Panc1 (cell line): ENCODE data around the gene APPL2. TPM values are rescaled to one million over a fixed set of nuclear protein-coding genes. Genes with fewer than 3 reads are reported as not detected.

Experiments used
- ATAC-seq: fragments of 200-7000 bp; cut with Tn5 transposase; 2 replicates; pipeline ENCODE4 v1.9.1; 2020; ENCODE audit warnings: mild to moderate bottlenecking, moderate library complexity
- BruUV-seq: library from RNA; stranded (reverse); fragments of 400-500 nt; replicated peaks from 2 replicates; lab custom pipeline; 2021; lab: Mats Ljungman, UMichigan
- CTCF ChIA-PET: fragments of 300-600 bp; sonication (Branson Sonifier 250); formaldehyde crosslinking; loops from one replicate; lab custom pipeline; 2022; ENCODE audit warnings: antibody characterized with exemption; lab: Charles Lee
- POLR2A ChIA-PET: fragments of 300-600 bp; sonication (Branson Sonifier 250); formaldehyde crosslinking; loops from one replicate; lab custom pipeline; 2022; ENCODE audit warnings: antibody characterized with exemption; lab: Charles Lee
- DNase-seq: peaks from one replicate; pipeline ENCODE4 v3.0.0-alpha.2; 2010; ENCODE audit warnings: low read depth, low spot score
- H3K27ac ChIP-seq: 2 replicates; pipeline ENCODE4 v1.5.1; 2011; ENCODE audit warnings: mild to moderate bottlenecking, low read length, inconsistent platforms
- H3K27me3 ChIP-seq: fragments of 200-500 bp; sonication (Bioruptor generic); 2 replicates; pipeline ENCODE4 v1.6.0; 2014; ENCODE audit warnings: low read length, inconsistent platforms; ENCODE audit not compliant: control insufficient read depth, insufficient read depth
- H3K36me3 ChIP-seq: fragments of 200-500 bp; sonication (Bioruptor generic); 2 replicates; pipeline ENCODE4 v1.5.1; 2014; ENCODE audit warnings: inconsistent platforms, mild to moderate bottlenecking, low read length, moderate library complexity; ENCODE audit not compliant: control insufficient read depth, insufficient read depth
- H3K4me1 ChIP-seq: 2 replicates; pipeline ENCODE4 v1.5.1; 2011; ENCODE audit warnings: inconsistent platforms, mild to moderate bottlenecking, low read length, moderate library complexity; ENCODE audit not compliant: control insufficient read depth, insufficient read depth
- H3K4me3 ChIP-seq, 2 experiments: 2 replicates each; pipeline ENCODE4 v1.5.1; 2011 to 2012; ENCODE audit warnings: low read depth in 2 of 2, low read length in 2 of 2, mild to moderate bottlenecking in 2 of 2, inconsistent platforms in 1 of 2, moderate library complexity in 1 of 2
- H3K9me3 ChIP-seq: fragments of 200-500 bp; sonication (Bioruptor generic); 2 replicates; pipeline ENCODE4 v1.5.1; 2014; ENCODE audit warnings: low read depth, mild to moderate bottlenecking, inconsistent platforms, low read length, moderate library complexity; ENCODE audit not compliant: control insufficient read depth, insufficient read depth
- POLR2AphosphoS5 ChIP-seq: IDR thresholded peaks from 2 replicates; pipeline ENCODE4 v1.6.1; 2012; ENCODE audit warnings: mild to moderate bottlenecking, low read depth, low read length, moderate library complexity
- SIN3A ChIP-seq: IDR thresholded peaks from 2 replicates; pipeline ENCODE4 v1.6.1; 2012; ENCODE audit warnings: low read depth, mild to moderate bottlenecking, low read length, moderate library complexity, borderline replicate concordance; ENCODE audit not compliant: insufficient read depth
- TCF7L2 ChIP-seq: IDR thresholded peaks from 2 replicates; pipeline ENCODE4 v1.6.1; 2011; ENCODE audit warnings: mild to moderate bottlenecking, low read depth, low read length, inconsistent platforms
- in situ Hi-C: cut with HindIII; loops from 2 replicates; pipeline ENCODE4 v1.10.0; 2016; ENCODE audit warnings: low sequenced_read_pairs, low pct_unique_long_range_greater_than_20kb
- intact Hi-C: fragments of 100-400 bp; cut with micrococcal nuclease; formaldehyde crosslinking; loops from one replicate; pipeline ENCODE4 v1.10.0; 2022; ENCODE audit not compliant: unreplicated experiment
- total RNA-seq: library from RNA; stranded (reverse); gene quantifications from one replicate; pipeline ENCODE4 v1.2.1, GENCODE V29; 2021; ENCODE audit not compliant: unreplicated experiment
- TF ChIP-seq, protein P1 (sequence below): fragments of 450-650 bp; IDR thresholded peaks from 2 replicates; pipeline ENCODE4 v1.5.1; 2017; ENCODE audit warnings: mild to moderate bottlenecking
- TF ChIP-seq, protein P2 (sequence below), 2 experiments: IDR thresholded peaks; 2 replicates each; pipeline ENCODE4 v1.6.1; 2011 to 2012; ENCODE audit warnings: low read depth in 2 of 2, control low read depth in 1 of 2, low read length in 1 of 2, mild to moderate bottlenecking in 1 of 2, moderate library complexity in 1 of 2; ENCODE audit not compliant: insufficient read depth in 1 of 2

Gene APPL2
- total RNA-seq, 1 experiment from 2014 or later = 21.2 TPM

DNA sequence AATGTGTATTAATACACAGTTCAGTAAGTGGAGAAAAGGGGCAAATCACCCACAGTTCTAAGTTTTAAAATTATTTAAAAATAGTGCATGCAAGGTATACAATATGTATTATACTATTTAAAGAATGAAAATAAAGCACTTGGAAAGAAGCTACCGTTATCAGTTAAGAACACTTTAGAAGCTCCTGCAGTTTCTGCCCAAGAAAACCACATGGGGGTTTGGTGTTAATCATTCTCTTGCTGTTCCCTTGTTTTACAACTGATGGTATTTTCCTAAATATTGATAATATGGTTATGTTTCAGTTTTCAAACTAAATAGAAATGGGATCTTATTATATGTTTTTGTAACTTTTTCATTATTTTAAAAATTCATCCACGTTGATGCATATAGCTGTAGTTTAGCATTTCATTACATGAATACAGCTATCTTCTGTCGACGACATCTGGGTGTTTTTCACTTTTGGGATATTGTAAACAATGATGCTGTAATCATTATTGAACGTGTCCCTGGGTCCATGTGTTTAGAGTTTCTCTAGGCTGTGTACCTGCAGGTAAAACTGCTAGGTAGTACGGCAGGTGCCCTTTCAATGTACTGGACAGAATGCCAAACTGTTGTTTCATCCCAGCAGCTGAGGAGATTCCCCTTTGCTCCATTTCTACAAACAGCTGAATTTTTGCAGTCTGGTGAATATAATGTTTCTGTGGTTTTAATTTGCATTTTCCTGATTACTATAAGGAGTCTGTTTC, 64.1 kb downstream of the APPL2 start:
- Histone ChIP-seq H3K27me3 (no peaks in the 10 kb centered on the region), H3K9me3 (no peaks in the 10 kb centered on the region), H3K36me3 (peaks cover 27% of the 10 kb centered on the region), H3K4me3 (no peak overlapping the region), H3K27ac (no peak overlapping the region), H3K4me1 (no peaks in the 10 kb centered on the region)
- in situ Hi-C loops = no loop called here
- ChIA-PET CTCF (no interaction called here), POLR2A (no interaction called here)
- ATAC-seq = no peak
- no peak for DNase-seq
- intact Hi-C loops = no loop called here
- BruUV-seq = no TSS peak
- no peak for TF ChIP-seq TCF7L2

GRCh38 chr12:105170139-105170538, 65.8 kb downstream of the APPL2 start:
- ChIA-PET CTCF (no interaction called here), POLR2A (no interaction called here)
- Histone ChIP-seq H3K36me3 (peaks cover 41% of the 10 kb centered on the region), H3K9me3 (no peaks in the 10 kb centered on the region), H3K27me3 (no peaks in the 10 kb centered on the region), H3K4me3 (no peak overlapping the region), H3K4me1 (no peaks in the 10 kb centered on the region), H3K27ac (no peak overlapping the region)
- ATAC-seq = no peak
- intact Hi-C loops = no loop called here
- TF ChIP-seq TCF7L2 (no peak), POLR2AphosphoS5 (no peak), SIN3A (no peak)
- TF ChIP-seq, protein P1, sequence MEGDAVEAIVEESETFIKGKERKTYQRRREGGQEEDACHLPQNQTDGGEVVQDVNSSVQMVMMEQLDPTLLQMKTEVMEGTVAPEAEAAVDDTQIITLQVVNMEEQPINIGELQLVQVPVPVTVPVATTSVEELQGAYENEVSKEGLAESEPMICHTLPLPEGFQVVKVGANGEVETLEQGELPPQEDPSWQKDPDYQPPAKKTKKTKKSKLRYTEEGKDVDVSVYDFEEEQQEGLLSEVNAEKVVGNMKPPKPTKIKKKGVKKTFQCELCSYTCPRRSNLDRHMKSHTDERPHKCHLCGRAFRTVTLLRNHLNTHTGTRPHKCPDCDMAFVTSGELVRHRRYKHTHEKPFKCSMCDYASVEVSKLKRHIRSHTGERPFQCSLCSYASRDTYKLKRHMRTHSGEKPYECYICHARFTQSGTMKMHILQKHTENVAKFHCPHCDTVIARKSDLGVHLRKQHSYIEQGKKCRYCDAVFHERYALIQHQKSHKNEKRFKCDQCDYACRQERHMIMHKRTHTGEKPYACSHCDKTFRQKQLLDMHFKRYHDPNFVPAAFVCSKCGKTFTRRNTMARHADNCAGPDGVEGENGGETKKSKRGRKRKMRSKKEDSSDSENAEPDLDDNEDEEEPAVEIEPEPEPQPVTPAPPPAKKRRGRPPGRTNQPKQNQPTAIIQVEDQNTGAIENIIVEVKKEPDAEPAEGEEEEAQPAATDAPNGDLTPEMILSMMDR = no peak
- TF ChIP-seq, protein P2, sequence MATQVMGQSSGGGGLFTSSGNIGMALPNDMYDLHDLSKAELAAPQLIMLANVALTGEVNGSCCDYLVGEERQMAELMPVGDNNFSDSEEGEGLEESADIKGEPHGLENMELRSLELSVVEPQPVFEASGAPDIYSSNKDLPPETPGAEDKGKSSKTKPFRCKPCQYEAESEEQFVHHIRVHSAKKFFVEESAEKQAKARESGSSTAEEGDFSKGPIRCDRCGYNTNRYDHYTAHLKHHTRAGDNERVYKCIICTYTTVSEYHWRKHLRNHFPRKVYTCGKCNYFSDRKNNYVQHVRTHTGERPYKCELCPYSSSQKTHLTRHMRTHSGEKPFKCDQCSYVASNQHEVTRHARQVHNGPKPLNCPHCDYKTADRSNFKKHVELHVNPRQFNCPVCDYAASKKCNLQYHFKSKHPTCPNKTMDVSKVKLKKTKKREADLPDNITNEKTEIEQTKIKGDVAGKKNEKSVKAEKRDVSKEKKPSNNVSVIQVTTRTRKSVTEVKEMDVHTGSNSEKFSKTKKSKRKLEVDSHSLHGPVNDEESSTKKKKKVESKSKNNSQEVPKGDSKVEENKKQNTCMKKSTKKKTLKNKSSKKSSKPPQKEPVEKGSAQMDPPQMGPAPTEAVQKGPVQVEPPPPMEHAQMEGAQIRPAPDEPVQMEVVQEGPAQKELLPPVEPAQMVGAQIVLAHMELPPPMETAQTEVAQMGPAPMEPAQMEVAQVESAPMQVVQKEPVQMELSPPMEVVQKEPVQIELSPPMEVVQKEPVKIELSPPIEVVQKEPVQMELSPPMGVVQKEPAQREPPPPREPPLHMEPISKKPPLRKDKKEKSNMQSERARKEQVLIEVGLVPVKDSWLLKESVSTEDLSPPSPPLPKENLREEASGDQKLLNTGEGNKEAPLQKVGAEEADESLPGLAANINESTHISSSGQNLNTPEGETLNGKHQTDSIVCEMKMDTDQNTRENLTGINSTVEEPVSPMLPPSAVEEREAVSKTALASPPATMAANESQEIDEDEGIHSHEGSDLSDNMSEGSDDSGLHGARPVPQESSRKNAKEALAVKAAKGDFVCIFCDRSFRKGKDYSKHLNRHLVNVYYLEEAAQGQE (IDR thresholded peaks at IDR 0.05; ENCODE audit: insufficient read depth in 1 of 2, low read depth in 2 of 2, low read length in 1 of 2) = no peak
- no peak for DNase-seq
- BruUV-seq = no TSS peak
- in situ Hi-C loops = no loop called here

GRCh38 chr12:105168006-105168405, 68.0 kb downstream of the APPL2 start:
- Histone ChIP-seq H3K27ac (no peak overlapping the region), H3K27me3 (no peaks in the 10 kb centered on the region), H3K4me1 (no peaks in the 10 kb centered on the region), H3K4me3 (no peak overlapping the region), H3K36me3 (peaks cover 54% of the 10 kb centered on the region), H3K9me3 (no peaks in the 10 kb centered on the region)
- DNase-seq (no peak), ATAC-seq (no peak)
- ChIA-PET CTCF (no interaction called here), POLR2A (no interaction called here)
- TF ChIP-seq, protein P1 = no peak
- no peak for TF ChIP-seq SIN3A
- TF ChIP-seq TCF7L2 = no peak
- TF ChIP-seq, protein P2 (IDR thresholded peaks at IDR 0.05; ENCODE audit: insufficient read depth in 1 of 2, low read depth in 2 of 2, low read length in 1 of 2) = no peak
- TF ChIP-seq POLR2AphosphoS5 = no peak
- in situ Hi-C loops (no loop called here), intact Hi-C loops (no loop called here)
- no TSS peak for BruUV-seq
